ENCODE measurements around the gene POLE2.

DNA sequence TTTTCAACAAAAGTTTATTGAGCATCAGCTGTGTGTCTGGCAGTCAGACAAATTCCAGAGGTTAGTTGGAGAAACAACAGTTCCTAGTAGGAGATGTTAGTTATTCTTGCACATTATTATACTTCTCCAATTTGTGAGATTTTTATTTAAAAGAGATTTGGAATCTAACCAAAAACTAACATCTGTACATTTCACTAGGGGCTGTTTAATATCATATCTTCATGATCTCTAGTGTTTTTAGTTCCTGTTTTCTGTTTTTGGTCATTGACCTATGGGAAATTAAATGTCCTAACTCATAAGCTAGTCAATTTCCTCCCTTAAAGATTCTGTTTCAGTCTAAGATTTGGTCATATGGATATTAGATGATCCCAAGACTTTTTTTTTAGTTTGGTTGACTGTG lies 45.8 kb upstream of the POLE2 start:
- TF ChIP-seq, protein P1, sequence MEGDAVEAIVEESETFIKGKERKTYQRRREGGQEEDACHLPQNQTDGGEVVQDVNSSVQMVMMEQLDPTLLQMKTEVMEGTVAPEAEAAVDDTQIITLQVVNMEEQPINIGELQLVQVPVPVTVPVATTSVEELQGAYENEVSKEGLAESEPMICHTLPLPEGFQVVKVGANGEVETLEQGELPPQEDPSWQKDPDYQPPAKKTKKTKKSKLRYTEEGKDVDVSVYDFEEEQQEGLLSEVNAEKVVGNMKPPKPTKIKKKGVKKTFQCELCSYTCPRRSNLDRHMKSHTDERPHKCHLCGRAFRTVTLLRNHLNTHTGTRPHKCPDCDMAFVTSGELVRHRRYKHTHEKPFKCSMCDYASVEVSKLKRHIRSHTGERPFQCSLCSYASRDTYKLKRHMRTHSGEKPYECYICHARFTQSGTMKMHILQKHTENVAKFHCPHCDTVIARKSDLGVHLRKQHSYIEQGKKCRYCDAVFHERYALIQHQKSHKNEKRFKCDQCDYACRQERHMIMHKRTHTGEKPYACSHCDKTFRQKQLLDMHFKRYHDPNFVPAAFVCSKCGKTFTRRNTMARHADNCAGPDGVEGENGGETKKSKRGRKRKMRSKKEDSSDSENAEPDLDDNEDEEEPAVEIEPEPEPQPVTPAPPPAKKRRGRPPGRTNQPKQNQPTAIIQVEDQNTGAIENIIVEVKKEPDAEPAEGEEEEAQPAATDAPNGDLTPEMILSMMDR (conservative IDR thresholded peaks at IDR 0.05 in 1 of 2, IDR thresholded peaks at IDR 0.05 in 1 of 2; ENCODE audit: low read depth in 1 of 2, low read length in 2 of 2) = no peak
- no peak for TF ChIP-seq EZH2 (IDR thresholded peaks at IDR 0.05; ENCODE audit: low read length, missing control alignments)
